Thyroid gland (tissue), 4 donors: Measurements from ENCODE around the gene HS3ST3A1. TPM values are rescaled to one million over a fixed set of nuclear protein-coding genes. Genes with fewer than 3 reads are reported as not detected.

ENCODE experiments used
- DNase-seq, 2 donors: peaks; one replicate each; pipeline ENCODE4 v3.0.0-alpha.2; 2019
- H3K27ac ChIP-seq, 3 donors: fragments of 200-600 bp; sonication (generic); 1 replicate in 2 of 3; 2 replicates in 1 of 3; pipeline ENCODE4 v1.5.1; 2016 to 2019; ENCODE audit warnings: mild to moderate bottlenecking in 1 of 3, moderate library complexity in 1 of 3
- H3K27me3 ChIP-seq: fragments of 200-600 bp; sonication (generic); one replicate; pipeline ENCODE4 v1.5.1; 2019
- H3K36me3 ChIP-seq, 2 donors: fragments of 200-600 bp; sonication (generic); one replicate each; pipeline ENCODE4 v1.5.1; 2016 to 2019
- H3K4me1 ChIP-seq, 2 donors: fragments of 200-600 bp; sonication (generic); one replicate each; pipeline ENCODE4 v1.5.1; 2017 to 2019
- H3K4me3 ChIP-seq, 3 donors: fragments of 200-600 bp; sonication (generic); replicated peaks in 1 of 3; 1 replicate in 2 of 3; 2 replicates in 1 of 3; pipeline ENCODE4 v1.5.1; 2016; ENCODE audit warnings: mild to moderate bottlenecking in 1 of 3
- H3K9me3 ChIP-seq: fragments of 200-600 bp; sonication (generic); one replicate; pipeline ENCODE4 v1.5.1; 2017
- POLR2A ChIP-seq, 2 donors: fragments of 450-650 bp; IDR thresholded peaks; one replicate each; pipeline ENCODE4 v1.6.1; 2017; ENCODE audit warnings: antibody characterized with exemption in 2 of 2, mild to moderate bottlenecking in 2 of 2, moderate library complexity in 1 of 2
- WGBS, 2 donors: methylation state at CpG; one replicate each; pipeline ENCODE4 v1.1.5; 2017; 5-methylcytosine and 5-hydroxymethylcytosine counted together
- intact Hi-C: fragments of 100-400 bp; cut with DNase I; formaldehyde crosslinking; loops from one replicate; pipeline ENCODE4 v1.15.1; 2023
- total RNA-seq, 4 donors: library from RNA; depleted of rRNA; stranded (reverse); fragments of >200 nt; gene quantifications; one replicate each; pipeline ENCODE4 v1.2.3, GENCODE V29; 2016
- TF ChIP-seq, protein P1 (sequence below), 6 experiments: fragments of 200-600 bp in 3 of 6; fragments of 450-650 bp in 3 of 6; sonication (generic) in 3 of 6; IDR thresholded peaks; one replicate each; pipeline ENCODE4 v1.5.1; 2016 to 2019; ENCODE audit warnings: antibody characterized with exemption in 6 of 6, mild to moderate bottlenecking in 2 of 6, inconsistent platforms in 1 of 6, moderate library complexity in 1 of 6

HS3ST3A1 gene
- total RNA-seq, 4 donors from 2014 or later = 0.98 to 2.1 (median 1.8) TPM

- H3K9me3 ChIP-seq = no peaks in the 10 kb centered on the region
- no peak overlapping the region for H3K27ac ChIP-seq
- intact Hi-C loops = no loop called here
- H3K4me1 ChIP-seq = no peaks in the 10 kb centered on the region
- TF ChIP-seq, protein P1, sequence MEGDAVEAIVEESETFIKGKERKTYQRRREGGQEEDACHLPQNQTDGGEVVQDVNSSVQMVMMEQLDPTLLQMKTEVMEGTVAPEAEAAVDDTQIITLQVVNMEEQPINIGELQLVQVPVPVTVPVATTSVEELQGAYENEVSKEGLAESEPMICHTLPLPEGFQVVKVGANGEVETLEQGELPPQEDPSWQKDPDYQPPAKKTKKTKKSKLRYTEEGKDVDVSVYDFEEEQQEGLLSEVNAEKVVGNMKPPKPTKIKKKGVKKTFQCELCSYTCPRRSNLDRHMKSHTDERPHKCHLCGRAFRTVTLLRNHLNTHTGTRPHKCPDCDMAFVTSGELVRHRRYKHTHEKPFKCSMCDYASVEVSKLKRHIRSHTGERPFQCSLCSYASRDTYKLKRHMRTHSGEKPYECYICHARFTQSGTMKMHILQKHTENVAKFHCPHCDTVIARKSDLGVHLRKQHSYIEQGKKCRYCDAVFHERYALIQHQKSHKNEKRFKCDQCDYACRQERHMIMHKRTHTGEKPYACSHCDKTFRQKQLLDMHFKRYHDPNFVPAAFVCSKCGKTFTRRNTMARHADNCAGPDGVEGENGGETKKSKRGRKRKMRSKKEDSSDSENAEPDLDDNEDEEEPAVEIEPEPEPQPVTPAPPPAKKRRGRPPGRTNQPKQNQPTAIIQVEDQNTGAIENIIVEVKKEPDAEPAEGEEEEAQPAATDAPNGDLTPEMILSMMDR (IDR thresholded peaks at IDR 0.05) = no peak
- no peak for TF ChIP-seq POLR2A (IDR thresholded peaks at IDR 0.05)
- H3K36me3 ChIP-seq = no peaks in the 10 kb centered on the region
- H3K27me3 ChIP-seq = no peaks in the 10 kb centered on the region
- no peak overlapping the region for H3K4me3 ChIP-seq
- no peak for DNase-seq
Measured at GRCh38 chr17:13542636-13543035, 59.1 kb downstream of the HS3ST3A1 start.

- Histone ChIP-seq H3K9me3 (no peaks in the 10 kb centered on the region), H3K4me1 (no peaks in the 10 kb centered on the region), H3K27me3 (no peaks in the 10 kb centered on the region), H3K36me3 (no peaks in the 10 kb centered on the region), H3K4me3 (no peak overlapping the region), H3K27ac (no peak overlapping the region)
- no peak for DNase-seq
- intact Hi-C loops = no loop called here
- TF ChIP-seq POLR2A (IDR thresholded peaks at IDR 0.05) = no peak
- TF ChIP-seq, protein P1 (IDR thresholded peaks at IDR 0.05) = no peak
- WGBS, 2 donors = 47 to 77% methylated on average over 2 of the region's 2 CpGs
Measured at GRCh38 chr17:13541032-13541480, 60.7 kb downstream of the HS3ST3A1 start.

DNA sequence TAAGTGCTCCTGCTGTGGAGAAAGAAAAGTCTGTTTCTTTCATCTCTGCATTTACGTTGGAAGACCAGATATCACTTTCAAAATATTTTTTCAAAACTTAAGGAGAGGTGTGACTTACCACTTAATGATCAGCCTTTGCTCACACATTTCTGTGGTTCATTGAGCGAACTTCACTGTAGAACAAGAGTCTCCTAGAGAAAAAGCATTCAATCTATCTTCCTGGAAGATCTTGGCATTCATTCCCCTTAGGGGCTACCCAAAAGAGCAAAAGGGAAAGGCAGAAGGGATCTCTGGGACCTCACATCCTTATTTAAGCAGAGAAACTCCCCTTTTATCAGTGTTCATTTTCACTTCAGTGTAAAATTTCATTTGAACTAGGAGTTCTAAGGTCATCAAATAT lies 61.2 kb downstream of the HS3ST3A1 start:
- no peaks in the 10 kb centered on the region for H3K36me3 ChIP-seq
- WGBS, 2 donors = 52 to 54% methylated on average over 2 of the region's 2 CpGs
- H3K27ac ChIP-seq = no peak overlapping the region
- no peaks in the 10 kb centered on the region for H3K9me3 ChIP-seq
- no peaks in the 10 kb centered on the region for H3K27me3 ChIP-seq
- H3K4me3 ChIP-seq = no peak overlapping the region
- intact Hi-C loops = no loop called here
- no peak for TF ChIP-seq POLR2A (IDR thresholded peaks at IDR 0.05)
- TF ChIP-seq, protein P1 (IDR thresholded peaks at IDR 0.05) = no peak
- no peaks in the 10 kb centered on the region for H3K4me1 ChIP-seq
- DNase-seq = no peak

GRCh38 chr17:13539421-13539820 lies 62.3 kb downstream of the HS3ST3A1 start:
- intact Hi-C loops = no loop called here
- DNase-seq = no peak
- Histone ChIP-seq H3K36me3 (no peaks in the 10 kb centered on the region), H3K9me3 (no peaks in the 10 kb centered on the region), H3K27me3 (no peaks in the 10 kb centered on the region), H3K4me1 (no peaks in the 10 kb centered on the region), H3K4me3 (no peak overlapping the region), H3K27ac (no peak overlapping the region)
- no peak for TF ChIP-seq POLR2A (IDR thresholded peaks at IDR 0.05)
- TF ChIP-seq, protein P1 (IDR thresholded peaks at IDR 0.05) = no peak
- 90 to 92% methylated on average over 5 of the region's 5 CpGs for WGBS, 2 donors

DNA sequence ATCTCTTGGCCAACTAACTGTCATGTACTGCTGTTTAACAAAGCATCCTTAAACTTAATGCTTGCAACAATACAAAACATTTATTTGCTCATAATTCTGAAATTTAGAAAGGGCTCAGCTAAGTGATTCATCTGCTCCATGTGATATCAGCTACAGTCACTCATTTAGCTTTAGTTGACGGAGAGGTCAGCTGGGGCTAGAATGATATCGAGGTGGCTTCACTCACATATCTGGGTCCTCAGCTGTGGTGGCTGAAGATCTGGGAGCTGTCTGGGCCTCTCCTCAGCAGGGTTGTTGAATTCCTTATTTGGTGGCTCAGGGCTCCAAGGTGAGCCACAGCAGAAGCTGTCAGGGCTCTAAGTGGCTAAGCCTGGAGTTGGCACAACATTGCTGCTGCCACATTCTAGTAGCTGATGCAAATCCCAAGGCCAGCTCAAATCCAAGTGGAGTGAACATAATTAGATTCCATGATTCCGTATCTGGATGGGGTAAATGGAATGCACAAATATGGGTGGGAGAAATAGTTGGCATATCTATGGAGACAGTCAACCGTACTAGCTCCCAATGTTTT lies 62.8 kb downstream of the HS3ST3A1 start:
- 94 to 95% methylated on average over 4 of the region's 4 CpGs for WGBS, 2 donors
- no peak for DNase-seq
- Histone ChIP-seq H3K27me3 (no peaks in the 10 kb centered on the region), H3K9me3 (no peaks in the 10 kb centered on the region), H3K36me3 (no peaks in the 10 kb centered on the region), H3K4me3 (no peak overlapping the region), H3K27ac (no peak overlapping the region), H3K4me1 (no peaks in the 10 kb centered on the region)
- TF ChIP-seq, protein P1 (IDR thresholded peaks at IDR 0.05) = no peak
- no peak for TF ChIP-seq POLR2A (IDR thresholded peaks at IDR 0.05)
- intact Hi-C loops = no loop called here
